Mammary epithelial cell (primary cell): ENCODE measurements around the gene PSMA2.

Experiments used
- CTCF ChIP-seq, 2 donors: IDR thresholded peaks in 1 of 2; conservative IDR thresholded peaks in 1 of 2; 2 replicates each; pipeline ENCODE4 v1.5.1; 2011 to 2012; ENCODE audit warnings: inconsistent platforms in 2 of 2, low read length in 2 of 2, mild to moderate bottlenecking in 2 of 2, control low read depth in 1 of 2, low read depth in 1 of 2; ENCODE audit not compliant: insufficient read depth in 1 of 2; ENCODE audit errors: extremely low read depth in 1 of 2
- EZH2 ChIP-seq: IDR thresholded peaks from 2 replicates; pipeline ENCODE4 v1.6.1; 2012; ENCODE audit warnings: low read length, inconsistent platforms, borderline replicate concordance

DNA sequence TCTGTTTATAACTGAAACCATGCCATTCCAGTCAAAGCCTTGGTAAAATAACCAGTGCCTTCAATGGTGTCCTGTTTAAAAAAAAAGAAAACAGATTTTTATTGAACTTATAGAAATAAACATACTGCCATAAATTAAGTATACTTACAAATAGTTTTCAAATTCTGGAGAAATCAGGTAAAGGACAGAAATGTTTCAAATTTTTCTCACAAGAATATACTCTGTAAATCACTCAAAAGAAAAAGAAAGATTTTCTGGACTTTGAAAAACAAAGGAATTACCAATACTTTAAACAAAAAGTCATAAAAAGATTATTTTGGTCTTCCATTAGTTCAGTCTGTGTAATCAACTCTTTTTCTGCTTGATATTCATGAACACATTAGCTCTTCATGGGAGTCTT lies 24.1 kb upstream of the PSMA2 start:
- TF ChIP-seq CTCF (conservative IDR thresholded peaks at IDR 0.05 in 1 of 2, IDR thresholded peaks at IDR 0.05 in 1 of 2; ENCODE audit: extremely low read depth in 1 of 2, insufficient read depth in 1 of 2, low read depth in 1 of 2, low read length in 2 of 2) (no peak), EZH2 (no peak)
